Thyroid gland (tissue), 4 donors: ENCODE results near the gene ANAPC7.

Experiments used
- CTCF ChIP-seq, 6 experiments: fragments of 200-600 bp in 3 of 6; fragments of 450-650 bp in 3 of 6; sonication (generic) in 3 of 6; IDR thresholded peaks; one replicate each; pipeline ENCODE4 v1.5.1; 2016 to 2019; ENCODE audit warnings: antibody characterized with exemption in 6 of 6, mild to moderate bottlenecking in 2 of 6, inconsistent platforms in 1 of 6, moderate library complexity in 1 of 6
- POLR2A ChIP-seq, 2 donors: fragments of 450-650 bp; IDR thresholded peaks; one replicate each; pipeline ENCODE4 v1.6.1; 2017; ENCODE audit warnings: antibody characterized with exemption in 2 of 2, mild to moderate bottlenecking in 2 of 2, moderate library complexity in 1 of 2

DNA sequence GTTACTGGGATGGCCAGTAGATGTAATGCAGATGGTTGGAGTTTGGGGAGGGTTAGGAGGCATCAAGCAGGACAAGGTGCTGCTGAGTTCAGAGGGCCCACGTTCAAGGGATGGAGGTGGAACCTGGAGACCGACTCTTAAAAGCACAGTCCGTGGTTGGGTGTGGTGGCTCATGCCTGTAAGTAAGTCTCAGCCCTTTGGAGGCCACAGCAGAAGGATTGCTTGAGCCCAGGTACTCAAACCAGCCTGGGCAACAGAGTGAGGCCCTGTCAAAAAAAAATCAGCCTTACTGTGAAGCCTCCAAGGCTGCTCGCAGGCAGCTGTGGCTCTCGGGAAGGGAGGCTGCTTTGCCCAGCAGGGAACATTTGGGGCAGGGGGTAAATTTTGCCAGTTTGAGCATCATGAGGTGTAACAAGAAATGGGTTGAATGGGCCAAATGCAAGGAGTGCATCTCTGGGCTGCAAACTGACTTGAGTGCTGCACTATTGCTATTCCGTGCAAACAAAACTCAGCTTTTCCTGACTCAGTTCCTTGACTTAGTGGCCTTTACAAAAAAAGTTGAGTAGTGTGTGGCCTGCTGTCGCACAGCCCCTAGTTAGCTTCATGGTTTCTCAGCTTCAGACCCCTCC, 55.0 kb downstream of the ANAPC7 start:
- no peak for TF ChIP-seq CTCF (IDR thresholded peaks at IDR 0.05)
- no peak for TF ChIP-seq POLR2A (IDR thresholded peaks at IDR 0.05)
